ENCODE data around the gene MREG.

Gene MREG

GRCh38 chr2:216013080-216013909, at the start of gene MREG:
TSS of gene MREG (minus strand) at chr2:216013551. CDS start at chr2:216013327, 224 bp downstream.
- peak; percentile 37 to 73 (median 64) for DNase-seq

GRCh38 chr2:216059233-216059834, 46.0 kb upstream of the MREG start:
- no peak for DNase-seq

GRCh38 chr2:216057688-216058193, 44.4 kb upstream of the MREG start:
- peak in 3 of 4 experiments; percentile 9 to 32 (median 28) for DNase-seq

- DNase-seq: no peak
Observed at GRCh38 chr2:216056739-216057138, 43.4 kb upstream of the MREG start.

- DNase-seq: no peak
Observed at GRCh38 chr2:216055680-216056079, 42.3 kb upstream of the MREG start.

- no peak for DNase-seq
Observed at GRCh38 chr2:216052420-216052819, 39.1 kb upstream of the MREG start.

GRCh38 chr2:216051350-216051749, 38.0 kb upstream of the MREG start:
- DNase-seq: no peak

GRCh38 chr2:216049452-216049851, 36.1 kb upstream of the MREG start:
- DNase-seq: no peak

GRCh38 chr2:216047397-216047796, 34.0 kb upstream of the MREG start:
- no peak for DNase-seq

GRCh38 chr2:216044883-216045486, 31.6 kb upstream of the MREG start:
- DNase-seq: no peak

- no peak for DNase-seq
Observed at GRCh38 chr2:216043949-216044348, 30.6 kb upstream of the MREG start.

GRCh38 chr2:216041438-216041837, 28.1 kb upstream of the MREG start:
- DNase-seq: no peak

GRCh38 chr2:216039918-216040317, 26.6 kb upstream of the MREG start:
- DNase-seq: no peak

- DNase-seq: peak; percentile 28 to 72 (median 70)
Observed at GRCh38 chr2:216034065-216034464, 20.7 kb upstream of the MREG start.

GRCh38 chr2:216033403-216033802, 20.1 kb upstream of the MREG start:
- DNase-seq: no peak

- no peak for DNase-seq
Observed at GRCh38 chr2:216031960-216032689, 18.8 kb upstream of the MREG start.

- no peak for DNase-seq
Observed at GRCh38 chr2:216030216-216030615, 16.9 kb upstream of the MREG start.

GRCh38 chr2:216029416-216030129, 16.2 kb upstream of the MREG start:
- no peak for DNase-seq

- DNase-seq: no peak
Observed at GRCh38 chr2:216024779-216025336, 11.5 kb upstream of the MREG start.

GRCh38 chr2:216023055-216023648, 9.8 kb upstream of the MREG start:
- DNase-seq: peak in 1 of 4 experiments; percentile 17

GRCh38 chr2:216021768-216022565, 8.6 kb upstream of the MREG start:
- DNase-seq: no peak
